Vagina (tissue), 2 donors: ENCODE data around the gene PRIMA1.

Experiments used
- CTCF ChIP-seq, 3 experiments: fragments of 450-650 bp in 2 of 3; fragments of 200-600 bp in 1 of 3; sonication (generic) in 1 of 3; IDR thresholded peaks; one replicate each; pipeline ENCODE4 v1.5.1; 2017 to 2019; ENCODE audit warnings: antibody characterized with exemption in 3 of 3, mild to moderate bottlenecking in 2 of 3, moderate library complexity in 2 of 3
- POLR2A ChIP-seq, 2 donors: fragments of 450-650 bp; IDR thresholded peaks; one replicate each; pipeline ENCODE4 v1.6.1; 2017; ENCODE audit warnings: antibody characterized with exemption in 2 of 2, mild to moderate bottlenecking in 2 of 2, moderate library complexity in 2 of 2
- POLR2AphosphoS5 ChIP-seq, 2 donors: sonication (generic); formaldehyde crosslinking; IDR thresholded peaks; one replicate each; pipeline ENCODE4 v1.9.0; 2017; ENCODE audit warnings: antibody characterized with exemption in 2 of 2, mild to moderate bottlenecking in 2 of 2, low read depth in 1 of 2; ENCODE audit not compliant: insufficient read depth in 1 of 2

- TF ChIP-seq POLR2A (IDR thresholded peaks at IDR 0.05) (no peak), CTCF (IDR thresholded peaks at IDR 0.05) (no peak), POLR2AphosphoS5 (IDR thresholded peaks at IDR 0.05; ENCODE audit: insufficient read depth in 1 of 2, low read depth in 1 of 2) (no peak)
Observed at GRCh38 chr14:93832081-93832480, 43.8 kb upstream of the PRIMA1 start.
